Adipose tissue (tissue), 3 donors: ENCODE results near the gene GHRL. TPM values are rescaled to one million over a fixed set of nuclear protein-coding genes. Genes with fewer than 3 reads are reported as not detected.

Experiments used
- H3K27ac ChIP-seq: one replicate; pipeline ENCODE4 v1.5.1; 2013; ENCODE audit warnings: low read depth, low read length
- WGBS, 3 donors: extraction: QIAGEN DNeasy Blood & Tissue Kit; methylation state at CpG; one replicate each; pipeline ENCODE4 v1.1.7; 2013; 5-methylcytosine and 5-hydroxymethylcytosine counted together
- polyA plus RNA-seq, 3 donors: library from polyadenylated mRNA; stranded (reverse); fragments of 200-250 nt; gene quantifications; one replicate each; pipeline ENCODE4 v1.2.3, GENCODE V29; 2013
- donor health status: healthy with polysubstance abuse.
- donor health status: Bipolar disorder and iron deficiency.
- donor health status: healthy.

GHRL gene
- polyA plus RNA-seq, 3 donors, result 0.45 to 47.6 (median 6.2) TPM

DNA sequence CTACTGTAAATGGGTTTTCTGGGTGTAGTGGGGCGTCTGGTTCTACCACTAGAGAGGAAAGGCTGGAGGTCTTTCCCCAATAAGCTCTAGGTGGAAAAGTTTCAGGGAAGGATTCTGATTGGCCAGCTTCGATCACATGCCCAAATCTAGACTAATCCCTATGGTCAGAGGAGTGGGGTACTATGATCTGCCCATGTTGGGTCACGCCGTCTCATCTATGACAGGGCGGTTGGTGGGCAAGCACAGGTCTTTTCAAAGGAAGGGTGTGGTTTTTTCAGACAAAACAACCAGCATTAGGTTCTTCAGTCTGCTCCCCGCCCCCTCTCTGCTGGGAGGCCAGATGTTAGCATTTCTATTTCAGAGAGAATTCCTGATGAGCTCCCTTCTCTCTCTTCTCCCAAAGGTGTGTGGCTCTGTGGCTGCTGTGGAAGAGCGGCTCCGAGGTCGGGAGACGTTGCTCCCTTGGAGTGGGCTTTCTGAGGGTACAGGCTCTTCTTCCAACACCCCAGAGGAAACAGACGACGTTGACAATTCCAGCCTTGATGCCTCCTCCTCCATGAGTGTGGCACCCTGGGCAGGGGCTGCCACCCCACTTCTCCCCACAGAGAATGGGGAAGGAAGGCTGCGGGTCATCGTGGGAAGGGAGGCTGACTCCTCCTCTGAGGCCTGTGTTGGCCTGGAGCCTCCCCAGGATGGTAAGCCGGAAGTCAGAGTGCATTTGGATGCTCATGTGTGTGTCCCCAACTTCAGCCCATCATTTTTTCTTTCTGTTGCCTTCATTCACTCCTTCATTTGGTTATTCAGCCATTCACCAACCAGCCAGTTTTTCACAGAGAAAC lies 54.2 kb downstream of the GHRL start:
- WGBS, 3 donors, result 81 to 93% (median 82%) methylated on average over 15 of the region's 15 CpGs
- H3K27ac ChIP-seq, result no peak overlapping the region

Other genes with a start within 250 kb of the GHRL start
- gene FANCD2OS, start 184.7 kb downstream of the GHRL start, polyA plus RNA-seq, result not detected
- 100 to 1,000 TPM in 2 of 3 donors, 10 to 100 TPM in 1; 80.1 to 293 (median 194) TPM for gene BRK1, start 177.3 kb downstream of the GHRL start, polyA plus RNA-seq
- gene VHL, start 151.2 kb downstream of the GHRL start, polyA plus RNA-seq, result 10 to 100 TPM; 12.4 to 32.5 (median 17.5) TPM
- gene IRAK2, start 128.0 kb downstream of the GHRL start, polyA plus RNA-seq, result 10 to 100 TPM in 1 of 3 donors, 1 to 10 TPM in 1, under 1 TPM in 1; 0.67 to 10.4 (median 2.6) TPM
- gene TATDN2, start 44.5 kb downstream of the GHRL start, polyA plus RNA-seq, result 10 to 100 TPM; 12.3 to 18.2 (median 17.5) TPM
- gene SEC13, start 28.2 kb upstream of the GHRL start, polyA plus RNA-seq, result 100 to 1,000 TPM in 1 of 3 donors, 10 to 100 TPM in 2; 75.8 to 102 (median 92.3) TPM
- gene ATP2B2, start 212.6 kb upstream of the GHRL start, polyA plus RNA-seq, result under 1 TPM; 0.02 to 0.79 (median 0.03) TPM